Epidermal melanocyte (primary cell): ENCODE data around the gene PEPD.
"Not testable (repeated sequence)": the region's sequence is repeated elsewhere in the genome, so short reads cannot be mapped to it uniquely, and the experiment has no call there.

Experiments
- DNase-seq: peaks from one replicate; pipeline ENCODE4 v3.0.0; 2011; ENCODE audit warnings: low spot score; ENCODE audit not compliant: insufficient read length

Gene PEPD

GRCh38 chr19:33521480-33522370 is at the start of gene PEPD:
PEPD (minus strand) TSS chr19:33521791; CDS start chr19:33521760, 31 bp downstream.
- DNase-seq = peak; percentile 99

GRCh38 chr19:33569821-33570220 is 48.2 kb upstream of the PEPD start:
- no peak for DNase-seq

GRCh38 chr19:33568706-33569105 is 47.1 kb upstream of the PEPD start:
- DNase-seq = no peak

GRCh38 chr19:33564836-33565338 is 43.3 kb upstream of the PEPD start:
- no peak for DNase-seq

- DNase-seq = no peak
These were observed 41.0 kb upstream of the PEPD start for GRCh38 chr19:33562636-33563035.

GRCh38 chr19:33561666-33562065 is 40.1 kb upstream of the PEPD start:
- not testable (repeated sequence) for DNase-seq

- DNase-seq = no peak
These were observed 39.7 kb upstream of the PEPD start for GRCh38 chr19:33561261-33561660.

- no peak for DNase-seq
These were observed 38.4 kb upstream of the PEPD start for GRCh38 chr19:33559996-33560395.

- no peak for DNase-seq
These were observed 37.3 kb upstream of the PEPD start for GRCh38 chr19:33558856-33559255.

- DNase-seq = no peak
These were observed 36.6 kb upstream of the PEPD start for GRCh38 chr19:33558151-33558550.

- DNase-seq = no peak
These were observed 36.1 kb upstream of the PEPD start for GRCh38 chr19:33557720-33558119.

- DNase-seq = no peak
These were observed 35.6 kb upstream of the PEPD start for GRCh38 chr19:33557196-33557595.

- DNase-seq = no peak
These were observed 34.7 kb upstream of the PEPD start for GRCh38 chr19:33556261-33556660.

GRCh38 chr19:33555726-33556125 is 34.1 kb upstream of the PEPD start:
- not testable (repeated sequence) for DNase-seq

GRCh38 chr19:33554821-33555220 is 33.2 kb upstream of the PEPD start:
- DNase-seq = no peak

- DNase-seq = no peak
These were observed 32.8 kb upstream of the PEPD start for GRCh38 chr19:33554391-33554790.

- DNase-seq = no peak
These were observed 32.1 kb upstream of the PEPD start for GRCh38 chr19:33553530-33554310.

GRCh38 chr19:33552928-33553279 is 31.3 kb upstream of the PEPD start:
- DNase-seq = no peak

GRCh38 chr19:33552191-33552927 is 30.8 kb upstream of the PEPD start:
- DNase-seq = no peak

GRCh38 chr19:33551676-33552075 is 30.1 kb upstream of the PEPD start:
- no peak for DNase-seq

- no peak for DNase-seq
These were observed 29.2 kb upstream of the PEPD start for GRCh38 chr19:33550768-33551167.

GRCh38 chr19:33547676-33548075 is 26.1 kb upstream of the PEPD start:
- no peak for DNase-seq
